ENCODE measurements around the gene ALKBH5. TPM values are rescaled to one million over a fixed set of nuclear protein-coding genes. Genes with fewer than 3 reads are reported as not detected.

ALKBH5 gene
- total and polyA plus RNA-seq, 10 of the 15 experiments (the other 5 are each of a cell fraction or from before 2014, with no cell fraction given) = 13.7 to 99.9 (median 52.4) TPM

DNA sequence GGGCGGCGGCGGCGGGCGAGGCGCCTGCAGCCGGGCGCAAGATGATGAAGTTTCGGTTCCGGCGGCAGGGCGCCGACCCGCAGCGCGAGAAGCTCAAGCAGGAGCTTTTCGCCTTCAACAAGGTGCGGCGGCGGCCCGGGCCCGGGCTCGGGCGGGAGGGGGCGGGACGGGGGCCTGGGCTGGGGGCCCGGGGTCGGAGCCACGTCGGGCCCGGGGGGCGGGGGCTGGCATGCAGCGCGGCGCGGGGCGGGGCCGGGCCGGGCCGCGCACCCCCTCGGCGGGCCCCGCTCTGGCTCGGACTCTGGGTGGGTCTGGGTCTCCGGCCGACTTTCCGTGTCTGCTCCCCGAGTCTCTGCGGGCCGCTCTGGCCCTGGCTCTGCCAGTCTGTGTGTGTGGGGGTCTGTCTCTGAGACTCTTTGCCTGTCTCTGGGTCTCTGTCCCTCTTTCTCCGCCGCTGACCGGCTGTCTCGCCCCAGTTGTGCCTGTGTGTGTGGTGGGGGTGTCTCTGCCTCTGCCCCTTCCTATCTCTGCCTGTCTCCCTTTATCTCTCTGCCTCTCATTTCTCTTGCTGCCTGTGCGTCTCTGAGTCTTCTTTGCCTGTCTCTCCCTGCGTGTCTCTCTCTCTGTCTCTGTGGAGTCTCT is 42.1 kb downstream of the ALKBH5 start:
- BruUV-seq (replicated peaks) = no TSS peak
- in situ Hi-C loops (cut with MboI) = no loop called here
- WGBS (ENCODE audit: insufficient coverage, insufficient replicate concordance, low lambda C conversion rate, missing lambda C conversion rate) = 1% methylated on average over 20 of the region's 57 CpGs

More for the DNA sequence above, 42.1 kb downstream of the ALKBH5 start:
- RAD21 ChIA-PET (ENCODE audit: unreplicated experiment) = interaction anchor here (0.6 kb wide), 1 partner anchor 192 kb away, joined by 5 read pairs; no protein-coding TSS in a partner anchor
- H3K9ac ChIP-seq (ENCODE audit: control insufficient read depth, insufficient read depth, low read length) = peak overlapping the region; percentile 67
- no peak for ATAC-seq
- peak overlapping the region; percentile 67 for H3K4me3 ChIP-seq
- FAIRE-seq = no peak
- POLR2A ChIA-PET = interaction anchor here (0.6 to 0.9 kb wide), 2 partner anchors 34 to 251 kb away, joined by 3 to 4 read pairs; no protein-coding TSS in a partner anchor
- SMC1A ChIA-PET (ENCODE audit: uncharacterized antibody, unreplicated experiment) = no interaction called here
- H3K27ac ChIP-seq (ENCODE audit: control insufficient read depth, insufficient read depth) = no peak overlapping the region
- H3K4me2 ChIP-seq (ENCODE audit: control insufficient read depth, insufficient read depth) = peak overlapping the region; percentile 64
- H4K20me1 ChIP-seq (ENCODE audit: control insufficient read depth, insufficient read depth) = no peaks in the 10 kb centered on the region
- peaks cover 6% of the 10 kb centered on the region for H3K4me1 ChIP-seq (ENCODE audit: control insufficient read depth, insufficient read depth, low read length)
- DNase-seq (ENCODE audit: low read depth, low spot score) = no peak
- H3K36me3 ChIP-seq (ENCODE audit: control insufficient read depth in 2 of 2, insufficient read depth in 2 of 2, low read length in 1 of 2) = no peaks in the 10 kb centered on the region
- no peaks in the 10 kb centered on the region for H3K27me3 ChIP-seq (replicated peaks in 1 of 2; ENCODE audit: control insufficient read depth in 2 of 2, insufficient read depth in 2 of 2, low read length in 1 of 2)
- peak overlapping the region; percentile 78 for H2AFZ ChIP-seq (ENCODE audit: control insufficient read depth, low read depth, low read length)
- peak; percentile 17; the same call in 1 of the 2 replicates for TF ChIP-seq MXI1 (IDR thresholded peaks at IDR 0.05; ENCODE audit: low read depth, low read length)
- TF ChIP-seq, protein P1, sequence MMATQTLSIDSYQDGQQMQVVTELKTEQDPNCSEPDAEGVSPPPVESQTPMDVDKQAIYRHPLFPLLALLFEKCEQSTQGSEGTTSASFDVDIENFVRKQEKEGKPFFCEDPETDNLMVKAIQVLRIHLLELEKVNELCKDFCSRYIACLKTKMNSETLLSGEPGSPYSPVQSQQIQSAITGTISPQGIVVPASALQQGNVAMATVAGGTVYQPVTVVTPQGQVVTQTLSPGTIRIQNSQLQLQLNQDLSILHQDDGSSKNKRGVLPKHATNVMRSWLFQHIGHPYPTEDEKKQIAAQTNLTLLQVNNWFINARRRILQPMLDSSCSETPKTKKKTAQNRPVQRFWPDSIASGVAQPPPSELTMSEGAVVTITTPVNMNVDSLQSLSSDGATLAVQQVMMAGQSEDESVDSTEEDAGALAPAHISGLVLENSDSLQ (IDR thresholded peaks at IDR 0.05) = 0 out of 2 replicates have a peak, but pooled peaks have one; percentile 34
- no peak for TF ChIP-seq SMC3 (IDR thresholded peaks at IDR 0.05; ENCODE audit: borderline replicate concordance, low read length)
- TF ChIP-seq IKZF2 (IDR thresholded peaks at IDR 0.05) = no peak
- TF ChIP-seq, protein P2, sequence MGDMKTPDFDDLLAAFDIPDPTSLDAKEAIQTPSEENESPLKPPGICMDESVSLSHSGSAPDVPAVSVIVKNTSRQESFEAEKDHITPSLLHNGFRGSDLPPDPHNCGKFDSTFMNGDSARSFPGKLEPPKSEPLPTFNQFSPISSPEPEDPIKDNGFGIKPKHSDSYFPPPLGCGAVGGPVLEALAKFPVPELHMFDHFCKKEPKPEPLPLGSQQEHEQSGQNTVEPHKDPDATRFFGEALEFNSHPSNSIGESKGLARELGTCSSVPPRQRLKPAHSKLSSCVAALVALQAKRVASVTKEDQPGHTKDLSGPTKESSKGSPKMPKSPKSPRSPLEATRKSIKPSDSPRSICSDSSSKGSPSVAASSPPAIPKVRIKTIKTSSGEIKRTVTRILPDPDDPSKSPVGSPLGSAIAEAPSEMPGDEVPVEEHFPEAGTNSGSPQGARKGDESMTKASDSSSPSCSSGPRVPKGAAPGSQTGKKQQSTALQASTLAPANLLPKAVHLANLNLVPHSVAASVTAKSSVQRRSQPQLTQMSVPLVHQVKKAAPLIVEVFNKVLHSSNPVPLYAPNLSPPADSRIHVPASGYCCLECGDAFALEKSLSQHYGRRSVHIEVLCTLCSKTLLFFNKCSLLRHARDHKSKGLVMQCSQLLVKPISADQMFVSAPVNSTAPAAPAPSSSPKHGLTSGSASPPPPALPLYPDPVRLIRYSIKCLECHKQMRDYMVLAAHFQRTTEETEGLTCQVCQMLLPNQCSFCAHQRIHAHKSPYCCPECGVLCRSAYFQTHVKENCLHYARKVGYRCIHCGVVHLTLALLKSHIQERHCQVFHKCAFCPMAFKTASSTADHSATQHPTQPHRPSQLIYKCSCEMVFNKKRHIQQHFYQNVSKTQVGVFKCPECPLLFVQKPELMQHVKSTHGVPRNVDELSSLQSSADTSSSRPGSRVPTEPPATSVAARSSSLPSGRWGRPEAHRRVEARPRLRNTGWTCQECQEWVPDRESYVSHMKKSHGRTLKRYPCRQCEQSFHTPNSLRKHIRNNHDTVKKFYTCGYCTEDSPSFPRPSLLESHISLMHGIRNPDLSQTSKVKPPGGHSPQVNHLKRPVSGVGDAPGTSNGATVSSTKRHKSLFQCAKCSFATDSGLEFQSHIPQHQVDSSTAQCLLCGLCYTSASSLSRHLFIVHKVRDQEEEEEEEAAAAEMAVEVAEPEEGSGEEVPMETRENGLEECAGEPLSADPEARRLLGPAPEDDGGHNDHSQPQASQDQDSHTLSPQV (IDR thresholded peaks at IDR 0.05) = no peak
- TF ChIP-seq ZSCAN29 (IDR thresholded peaks at IDR 0.05) = no peak
- peak; percentile 26; the same call in 1 of the 2 replicates for TF ChIP-seq POLR2A (IDR thresholded peaks at IDR 0.05; ENCODE audit: low read depth, low read length)
- TF ChIP-seq, protein P3, sequence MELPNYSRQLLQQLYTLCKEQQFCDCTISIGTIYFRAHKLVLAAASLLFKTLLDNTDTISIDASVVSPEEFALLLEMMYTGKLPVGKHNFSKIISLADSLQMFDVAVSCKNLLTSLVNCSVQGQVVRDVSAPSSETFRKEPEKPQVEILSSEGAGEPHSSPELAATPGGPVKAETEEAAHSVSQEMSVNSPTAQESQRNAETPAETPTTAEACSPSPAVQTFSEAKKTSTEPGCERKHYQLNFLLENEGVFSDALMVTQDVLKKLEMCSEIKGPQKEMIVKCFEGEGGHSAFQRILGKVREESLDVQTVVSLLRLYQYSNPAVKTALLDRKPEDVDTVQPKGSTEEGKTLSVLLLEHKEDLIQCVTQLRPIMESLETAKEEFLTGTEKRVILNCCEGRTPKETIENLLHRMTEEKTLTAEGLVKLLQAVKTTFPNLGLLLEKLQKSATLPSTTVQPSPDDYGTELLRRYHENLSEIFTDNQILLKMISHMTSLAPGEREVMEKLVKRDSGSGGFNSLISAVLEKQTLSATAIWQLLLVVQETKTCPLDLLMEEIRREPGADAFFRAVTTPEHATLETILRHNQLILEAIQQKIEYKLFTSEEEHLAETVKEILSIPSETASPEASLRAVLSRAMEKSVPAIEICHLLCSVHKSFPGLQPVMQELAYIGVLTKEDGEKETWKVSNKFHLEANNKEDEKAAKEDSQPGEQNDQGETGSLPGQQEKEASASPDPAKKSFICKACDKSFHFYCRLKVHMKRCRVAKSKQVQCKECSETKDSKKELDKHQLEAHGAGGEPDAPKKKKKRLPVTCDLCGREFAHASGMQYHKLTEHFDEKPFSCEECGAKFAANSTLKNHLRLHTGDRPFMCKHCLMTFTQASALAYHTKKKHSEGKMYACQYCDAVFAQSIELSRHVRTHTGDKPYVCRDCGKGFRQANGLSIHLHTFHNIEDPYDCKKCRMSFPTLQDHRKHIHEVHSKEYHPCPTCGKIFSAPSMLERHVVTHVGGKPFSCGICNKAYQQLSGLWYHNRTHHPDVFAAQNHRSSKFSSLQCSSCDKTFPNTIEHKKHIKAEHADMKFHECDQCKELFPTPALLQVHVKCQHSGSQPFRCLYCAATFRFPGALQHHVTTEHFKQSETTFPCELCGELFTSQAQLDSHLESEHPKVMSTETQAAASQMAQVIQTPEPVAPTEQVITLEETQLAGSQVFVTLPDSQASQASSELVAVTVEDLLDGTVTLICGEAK (IDR thresholded peaks at IDR 0.05; ENCODE audit: borderline replicate concordance) = peak; percentile 21; the same call in 1 of the 2 replicates
- TF ChIP-seq, protein P4, sequence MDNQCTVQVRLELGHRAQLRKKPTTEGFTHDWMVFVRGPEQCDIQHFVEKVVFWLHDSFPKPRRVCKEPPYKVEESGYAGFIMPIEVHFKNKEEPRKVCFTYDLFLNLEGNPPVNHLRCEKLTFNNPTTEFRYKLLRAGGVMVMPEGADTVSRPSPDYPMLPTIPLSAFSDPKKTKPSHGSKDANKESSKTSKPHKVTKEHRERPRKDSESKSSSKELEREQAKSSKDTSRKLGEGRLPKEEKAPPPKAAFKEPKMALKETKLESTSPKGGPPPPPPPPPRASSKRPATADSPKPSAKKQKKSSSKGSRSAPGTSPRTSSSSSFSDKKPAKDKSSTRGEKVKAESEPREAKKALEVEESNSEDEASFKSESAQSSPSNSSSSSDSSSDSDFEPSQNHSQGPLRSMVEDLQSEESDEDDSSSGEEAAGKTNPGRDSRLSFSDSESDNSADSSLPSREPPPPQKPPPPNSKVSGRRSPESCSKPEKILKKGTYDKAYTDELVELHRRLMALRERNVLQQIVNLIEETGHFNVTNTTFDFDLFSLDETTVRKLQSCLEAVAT (IDR thresholded peaks at IDR 0.05) = 0 out of 2 replicates have a peak, but pooled peaks have one; percentile 19
- TF ChIP-seq PAX8 (IDR thresholded peaks at IDR 0.05) = no peak
- intact Hi-C loops (cut with micrococcal nuclease; ENCODE audit: unreplicated experiment) = loop anchor here (2.0 to 5.0 kb wide), 2 partner anchors 35 to 43 kb away; partner anchors contain the start of genes ALKBH5 and MIEF2
- no peaks in the 10 kb centered on the region for H3K9me3 ChIP-seq (replicated peaks; ENCODE audit: control insufficient read depth, insufficient read depth, low read length)
- CTCF ChIA-PET = no interaction called here
- H3K79me2 ChIP-seq (ENCODE audit: control insufficient read depth, insufficient read depth, low read length) = no peaks in the 10 kb centered on the region

All from GM12878 (cell line).